TTC549 (cell line): ENCODE measurements around the gene FBXO48.

ENCODE experiments used
- FAIRE-seq: peaks from 2 replicates; lab custom pipeline; 2012; peaks lifted over from hg19 to GRCh38; lab: Jason Lieb, UNC

FBXO48 gene

DNA sequence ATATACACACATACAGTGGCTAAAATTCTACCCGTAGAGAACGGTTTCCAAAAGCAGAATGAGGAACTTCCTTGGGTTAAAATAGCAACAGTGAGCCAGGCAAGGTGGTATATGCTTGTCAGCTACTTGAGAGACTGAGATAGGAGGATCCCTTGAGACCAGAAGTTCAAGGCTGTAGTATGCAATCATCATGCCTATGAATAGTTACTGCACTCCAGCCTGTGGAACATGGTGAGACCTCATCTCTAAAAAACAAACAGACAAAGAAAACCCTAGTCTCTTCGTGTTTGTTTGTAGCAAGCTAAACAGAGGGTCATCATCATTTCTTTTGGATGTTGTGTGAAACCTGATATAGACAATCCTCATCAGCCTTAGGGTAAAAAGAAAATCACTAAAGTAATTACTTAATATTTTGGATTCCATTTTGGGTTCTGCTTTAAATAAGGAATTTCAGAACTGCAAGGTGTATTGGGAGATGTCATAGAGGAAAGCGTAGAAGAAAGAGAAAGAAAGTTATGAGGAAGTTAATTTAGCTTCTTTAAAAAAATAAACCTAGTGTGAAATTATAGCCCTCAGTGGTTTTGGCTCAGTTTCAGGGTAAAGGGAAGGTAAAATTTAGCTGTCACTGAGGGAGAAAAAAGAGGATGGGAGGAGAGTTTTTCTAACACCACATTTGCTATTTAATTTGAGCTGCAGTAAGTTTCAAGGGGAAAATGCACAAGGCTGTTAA is 55.5 kb downstream of the FBXO48 start:
- FAIRE-seq = no peak
